Fibroblast of upper back skin (primary cell): ENCODE results near the gene RNU6-9.
"Not testable (repeated sequence)": the region's sequence is repeated elsewhere in the genome, so short reads cannot be mapped to it uniquely, and the experiment has no call there.

Source experiments
- DNase-seq: peaks from one replicate; pipeline ENCODE4 v3.0.0-alpha.2; 2013

RNU6-9 gene

DNA sequence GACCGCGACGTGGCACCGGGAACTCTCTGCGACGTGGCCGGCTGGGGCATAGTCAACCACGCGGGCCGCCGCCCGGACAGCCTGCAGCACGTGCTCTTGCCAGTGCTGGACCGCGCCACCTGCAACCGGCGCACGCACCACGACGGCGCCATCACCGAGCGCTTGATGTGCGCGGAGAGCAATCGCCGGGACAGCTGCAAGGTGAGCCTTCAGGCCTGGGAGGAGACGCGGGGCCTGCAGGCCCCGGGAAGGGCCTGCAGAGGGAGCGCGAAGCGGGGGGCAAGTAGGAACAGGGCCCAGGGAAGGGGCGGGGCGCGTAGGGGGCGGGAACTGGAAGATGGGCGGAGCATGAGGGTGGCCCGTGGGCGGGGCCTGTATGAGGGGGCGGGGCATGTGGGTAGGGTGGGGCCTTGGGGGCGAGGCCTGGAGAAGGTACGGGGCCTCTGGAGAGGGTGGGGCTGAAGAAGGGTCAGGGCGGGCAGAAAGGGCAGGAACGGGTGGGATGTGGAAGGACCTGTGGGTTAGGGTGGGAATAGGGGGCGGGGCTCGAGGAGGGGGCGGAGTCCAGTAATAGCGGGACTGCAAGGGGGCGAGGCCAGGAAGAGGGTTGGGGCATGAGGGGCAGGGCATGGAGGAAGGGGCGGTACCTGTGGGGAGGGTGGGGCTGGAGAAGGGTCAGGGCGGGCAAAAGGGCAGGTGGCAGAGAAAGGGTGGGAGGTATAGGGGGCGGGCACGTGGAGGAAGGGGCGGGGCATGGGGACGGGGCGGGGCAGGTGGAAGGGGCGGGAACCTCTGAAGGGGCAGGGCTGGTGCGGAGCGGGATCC is 31.3 kb upstream of the RNU6-9 start:
- peak; percentile 13 for DNase-seq

DNA sequence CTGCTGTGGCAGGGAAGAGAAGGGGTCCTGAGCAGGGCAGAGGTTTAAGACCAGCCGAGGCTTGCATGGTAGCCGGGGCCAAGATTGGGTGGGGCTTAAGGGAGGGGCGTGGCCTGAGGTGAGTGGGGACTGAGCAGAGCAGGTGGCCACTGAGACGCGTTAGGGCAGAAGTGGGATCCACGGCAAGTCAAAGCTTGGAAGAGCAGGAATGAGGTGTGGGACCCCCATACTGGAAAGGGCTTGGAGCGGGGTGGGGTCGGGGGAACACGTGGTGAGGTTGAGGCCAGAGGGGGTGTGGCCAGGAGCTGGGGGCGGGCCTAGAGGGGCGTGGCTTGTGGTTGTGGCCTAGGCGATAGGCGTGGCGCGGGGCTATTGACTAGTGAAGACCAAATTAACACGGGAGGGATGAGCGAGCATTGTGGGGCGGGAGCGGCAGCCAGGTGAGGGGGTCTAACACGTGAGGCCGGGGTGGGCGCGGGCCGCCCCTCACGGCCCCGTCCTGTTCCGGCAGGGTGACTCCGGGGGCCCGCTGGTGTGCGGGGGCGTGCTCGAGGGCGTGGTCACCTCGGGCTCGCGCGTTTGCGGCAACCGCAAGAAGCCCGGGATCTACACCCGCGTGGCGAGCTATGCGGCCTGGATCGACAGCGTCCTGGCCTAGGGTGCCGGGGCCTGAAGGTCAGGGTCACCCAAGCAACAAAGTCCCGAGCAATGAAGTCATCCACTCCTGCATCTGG is 30.5 kb upstream of the RNU6-9 start:
- DNase-seq = peak; percentile 41

DNA sequence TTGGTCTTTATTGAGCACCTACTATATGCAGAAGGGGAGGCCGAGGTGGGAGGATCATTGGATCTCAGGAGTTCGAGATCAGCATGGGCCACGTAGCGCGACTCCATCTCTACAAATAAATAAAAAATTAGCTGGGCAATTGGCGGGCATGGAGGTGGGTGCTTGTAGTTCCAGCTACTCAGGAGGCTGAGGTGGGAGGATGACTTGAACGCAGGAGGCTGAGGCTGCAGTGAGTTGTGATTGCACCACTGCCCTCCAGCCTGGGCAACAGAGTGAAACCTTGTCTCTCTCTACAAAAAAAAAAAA is 30.0 kb upstream of the RNU6-9 start:
- no peak for DNase-seq

DNA sequence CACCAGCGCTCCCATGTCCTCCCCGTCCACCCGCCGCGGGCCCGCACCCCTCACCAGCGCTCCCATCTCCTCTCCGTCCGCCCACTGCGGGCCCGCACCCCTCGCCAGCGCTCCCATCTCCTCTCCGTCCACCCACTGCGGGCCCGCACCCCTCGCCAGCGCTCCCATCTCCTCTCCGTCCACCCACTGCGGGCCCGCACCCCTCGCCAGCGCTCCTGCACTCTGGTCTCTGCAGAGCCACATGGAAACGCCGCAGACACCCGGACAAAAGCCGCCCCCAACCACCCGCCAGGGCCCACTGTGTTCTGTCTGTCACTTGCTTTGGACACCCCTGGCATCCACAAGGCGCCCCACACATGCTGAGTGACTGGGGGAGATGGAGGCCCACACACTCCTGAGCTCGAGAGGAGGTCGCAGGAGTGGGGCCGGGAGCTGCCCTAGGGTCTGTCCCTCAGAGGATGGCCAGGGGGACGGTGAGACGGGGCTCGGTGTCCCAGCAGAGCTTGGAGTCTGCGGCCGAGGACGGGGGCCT is 26.4 kb upstream of the RNU6-9 start:
- no peak for DNase-seq

DNA sequence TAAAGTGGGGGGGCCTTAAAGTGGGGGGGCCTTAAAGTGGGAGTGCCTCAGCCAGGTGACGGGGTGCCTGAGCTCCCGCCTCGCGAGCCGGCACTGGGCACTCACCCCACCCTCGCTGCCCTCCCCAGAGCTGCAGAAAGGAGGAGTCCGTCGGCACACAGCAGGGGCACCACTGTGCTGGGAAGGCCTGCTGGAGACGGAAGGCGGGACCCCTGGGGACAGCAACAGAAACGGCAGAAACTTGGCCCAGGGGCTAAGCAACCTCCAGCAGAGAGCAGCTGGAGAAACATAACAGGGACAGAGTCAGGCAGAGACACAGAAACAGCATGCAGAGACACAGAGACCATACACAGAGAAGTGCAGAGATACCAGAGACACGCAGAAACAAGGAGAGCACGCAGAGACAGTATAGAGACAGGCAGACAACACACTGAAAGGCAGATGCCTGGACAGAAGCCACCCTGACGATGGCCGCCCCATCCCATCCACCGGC is 25.9 kb upstream of the RNU6-9 start:
- no peak for DNase-seq

DNA sequence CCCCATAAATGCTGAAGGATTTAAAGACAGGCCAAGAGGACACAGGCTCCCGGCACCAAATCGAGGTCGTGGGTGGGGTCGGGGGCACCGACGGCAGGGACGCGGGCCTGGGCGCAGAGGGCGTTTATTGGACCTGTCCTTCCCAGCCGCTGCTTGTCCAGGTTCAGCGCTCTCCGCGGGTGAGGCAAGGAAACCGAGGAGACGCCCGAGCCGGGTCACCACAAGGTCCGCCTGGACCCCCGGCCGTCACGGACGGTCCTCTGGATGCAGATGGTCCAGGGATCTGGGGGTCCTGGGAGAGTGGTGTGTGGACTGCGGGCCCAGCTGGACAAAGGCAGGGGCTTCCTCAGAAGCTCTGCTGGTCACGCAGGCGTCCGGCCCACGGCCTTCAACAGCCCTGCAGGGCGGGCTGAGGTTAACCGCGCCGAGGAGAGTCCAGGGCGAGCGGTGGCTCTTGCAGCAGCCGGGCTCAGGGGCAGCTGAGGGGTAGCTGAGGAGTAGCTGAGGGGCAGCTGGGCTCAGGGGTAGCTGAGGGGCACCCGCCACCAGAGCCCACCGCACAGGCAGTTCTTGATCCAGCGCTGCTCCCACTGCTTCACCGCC is 25.3 kb upstream of the RNU6-9 start:
- no peak for DNase-seq

DNA sequence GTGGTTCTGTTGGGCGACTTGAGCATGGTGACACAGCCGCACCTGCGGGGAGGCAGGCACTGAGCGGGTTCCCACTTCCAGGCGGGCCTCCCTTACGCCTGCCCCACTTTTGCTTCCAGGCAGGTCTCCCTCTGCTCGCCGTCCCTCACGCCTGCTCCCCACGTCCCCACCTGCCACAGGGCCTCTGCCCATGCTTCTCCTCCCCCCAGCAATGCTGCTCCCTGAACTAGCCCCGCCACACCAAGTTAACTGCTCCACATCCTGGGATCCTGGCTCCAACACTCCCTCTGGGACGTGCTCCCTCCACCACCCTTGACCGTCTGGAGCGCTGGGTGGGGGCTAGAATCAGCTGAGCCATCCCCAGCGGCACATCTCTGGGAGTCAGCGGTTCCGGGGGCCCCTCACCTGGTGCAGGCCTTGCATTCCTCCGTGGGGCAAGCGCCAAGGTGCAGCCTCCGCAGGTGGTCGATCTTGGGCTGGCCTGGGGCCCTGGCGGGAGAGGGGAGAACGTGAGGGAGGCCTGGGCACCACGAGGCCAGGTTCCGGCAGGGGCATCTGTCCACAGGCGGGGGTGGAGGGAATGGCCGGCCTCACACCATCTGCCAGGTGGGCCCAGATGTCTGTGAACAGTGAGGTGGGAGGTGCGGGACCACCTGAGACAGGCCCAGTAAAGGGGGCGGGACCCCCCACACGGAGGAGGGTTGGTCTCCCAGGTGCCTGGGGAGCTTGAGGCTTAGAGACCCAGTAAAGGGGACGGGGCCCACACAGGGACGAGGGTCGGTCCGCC is 24.6 kb upstream of the RNU6-9 start:
- DNase-seq = no peak

DNA sequence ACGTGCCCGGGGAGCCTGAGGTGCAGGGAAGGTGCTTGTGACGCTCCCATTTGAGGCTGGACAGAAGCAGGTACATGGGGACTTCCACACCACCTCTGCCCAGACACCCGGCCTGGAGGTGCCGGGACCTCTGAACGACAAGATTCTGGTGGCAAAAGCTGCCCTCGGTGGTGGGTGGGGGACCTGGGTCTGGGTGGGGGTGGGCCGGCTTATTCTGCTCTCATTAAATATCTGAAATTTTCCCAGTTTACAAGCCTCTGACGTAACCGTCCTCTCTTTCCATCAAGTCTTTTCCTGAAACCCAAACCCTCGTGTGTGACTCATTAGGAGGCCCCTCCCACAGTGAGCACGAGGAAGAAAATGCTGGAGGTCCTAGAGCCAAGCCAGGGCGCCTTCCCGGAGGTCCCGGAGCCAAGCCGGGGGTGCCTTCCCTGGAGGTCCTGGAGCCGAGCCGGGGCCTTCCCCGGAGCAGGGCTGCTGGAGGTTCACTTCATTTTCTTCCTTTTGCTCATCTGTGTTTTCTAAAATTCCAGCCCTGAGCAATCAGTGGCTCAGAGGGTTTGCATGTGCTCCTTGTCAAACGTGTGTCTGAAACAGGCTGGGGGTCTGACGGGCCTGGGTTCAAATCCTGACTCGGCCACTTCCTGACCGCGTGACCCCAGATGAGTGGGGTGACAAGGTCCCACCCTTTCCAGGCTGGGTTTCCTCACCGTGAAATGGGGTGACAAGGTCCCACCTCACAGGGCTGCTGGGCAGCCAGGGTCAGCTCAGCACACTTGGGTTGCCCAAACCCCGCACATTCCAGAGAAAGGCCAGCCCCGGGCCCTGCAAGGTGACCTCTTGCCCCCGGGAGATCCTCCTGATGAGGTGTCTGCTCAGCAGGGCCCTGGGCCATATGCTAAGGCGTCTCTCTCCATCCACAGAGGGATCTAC is 23.8 kb upstream of the RNU6-9 start:
- DNase-seq = peak; percentile 96

DNA sequence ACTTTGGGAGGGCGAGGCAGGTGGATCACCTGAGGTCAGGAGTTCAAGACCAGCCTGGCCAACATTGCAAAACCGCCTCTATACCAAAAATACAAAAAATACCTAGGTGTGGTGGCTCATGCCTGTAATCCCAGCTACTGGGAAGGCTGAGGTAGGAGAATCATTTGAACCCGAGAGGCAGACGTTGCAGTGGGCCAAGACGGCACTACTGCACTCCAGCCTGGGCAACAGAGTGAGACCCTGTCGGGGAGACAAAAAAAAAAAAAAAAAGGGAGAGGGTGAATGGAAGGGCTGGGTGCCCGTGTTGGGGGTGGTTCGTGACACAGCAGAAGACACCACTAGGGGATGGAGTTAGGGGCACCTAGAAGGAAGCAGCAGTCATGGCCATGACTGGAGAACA is 23.0 kb upstream of the RNU6-9 start:
- no peak for DNase-seq

DNA sequence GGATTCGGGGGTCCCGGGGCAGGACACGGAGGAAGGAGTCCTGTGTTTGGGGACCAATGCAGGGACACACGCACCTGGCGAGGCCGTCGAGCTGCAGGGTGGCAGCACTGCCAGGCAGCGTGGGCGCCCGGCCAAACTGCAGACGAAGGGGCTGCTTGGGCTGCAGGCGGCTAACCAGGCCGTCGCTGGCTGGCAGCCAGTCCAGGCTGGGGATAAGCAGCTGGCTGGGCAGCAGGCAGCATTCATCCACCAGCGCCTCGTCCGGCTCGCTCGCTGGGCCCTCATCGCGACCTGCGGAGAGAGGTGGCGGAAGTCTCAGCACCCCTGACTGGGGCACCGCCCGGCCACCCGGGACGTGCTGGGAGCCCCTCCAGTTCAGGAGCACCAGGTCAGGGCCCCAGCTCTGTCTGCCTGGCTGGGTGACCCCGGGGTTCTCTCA is 22.3 kb upstream of the RNU6-9 start:
- no peak for DNase-seq

DNA sequence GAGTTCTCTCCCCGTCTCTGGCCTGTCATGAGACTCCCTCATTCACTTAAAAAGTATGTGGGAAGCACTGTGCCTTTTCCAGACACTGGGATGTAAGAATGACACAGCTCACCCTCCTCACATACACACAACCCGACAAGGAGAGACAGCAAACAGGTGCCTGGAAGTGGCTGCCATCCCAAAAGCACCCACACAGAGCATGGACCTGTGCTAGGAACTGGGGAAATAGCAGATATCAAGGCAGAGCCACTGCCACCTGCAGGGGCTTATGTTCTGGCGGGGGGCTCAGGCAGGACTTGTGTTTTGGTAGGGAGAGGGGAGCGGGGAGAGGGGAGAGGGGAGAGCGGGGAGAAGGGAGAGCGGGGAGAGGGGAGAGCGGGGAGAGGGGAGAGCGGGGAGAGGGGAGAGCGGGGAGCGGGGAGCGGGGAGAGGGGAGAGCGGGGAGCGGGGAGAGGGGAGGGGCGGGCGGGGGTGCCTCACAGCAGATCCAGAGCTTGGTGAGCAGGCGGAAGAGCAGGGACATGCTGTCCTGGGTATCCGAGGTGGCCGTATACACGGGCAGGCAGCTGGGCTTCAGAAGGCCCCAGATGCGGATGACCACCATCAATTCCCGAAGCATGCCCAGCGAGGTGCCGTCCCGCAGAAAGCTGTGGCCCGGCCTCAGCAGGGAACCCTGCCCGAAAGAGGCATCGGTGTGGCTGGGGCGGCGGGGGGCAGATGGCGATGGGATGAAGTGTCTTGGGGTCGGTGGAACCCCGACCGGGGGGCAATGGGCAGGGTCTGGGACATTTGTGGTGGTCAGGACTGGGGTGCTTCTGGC is 21.6 kb upstream of the RNU6-9 start:
- DNase-seq = no peak

DNA sequence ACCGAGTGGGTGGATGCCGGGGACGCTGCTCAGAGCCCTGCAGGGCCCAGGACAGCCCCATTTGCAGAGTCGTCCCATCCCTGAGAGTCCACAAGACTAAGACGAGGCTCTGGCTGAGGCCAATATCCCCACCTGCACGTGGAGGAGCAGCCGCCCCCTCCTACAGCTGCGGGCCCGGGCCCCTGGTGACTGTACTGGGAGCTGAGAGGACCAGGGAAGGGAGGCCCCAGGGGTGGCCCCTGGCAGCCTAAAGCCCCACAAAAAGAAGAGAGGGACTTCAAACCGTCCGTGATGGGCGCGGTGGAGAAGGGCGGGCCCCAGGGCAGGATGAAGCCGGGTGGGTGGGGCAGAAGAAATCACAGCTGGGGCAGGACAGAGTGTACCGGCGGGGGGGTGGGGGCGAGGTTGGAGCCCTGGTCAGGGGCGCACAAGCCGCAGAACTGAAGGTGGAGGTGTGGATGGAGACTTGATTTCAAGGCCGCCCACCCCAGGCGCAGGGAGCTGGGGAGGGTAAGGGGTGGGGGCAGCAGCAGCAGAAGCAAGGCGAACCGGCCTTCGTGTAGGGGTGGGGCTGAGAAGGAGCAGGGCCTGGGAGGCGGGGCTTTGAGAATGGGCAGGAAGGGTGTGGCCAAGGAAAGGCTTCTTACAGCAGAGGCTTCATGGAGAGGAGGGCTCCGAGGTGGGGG is 20.9 kb upstream of the RNU6-9 start:
- DNase-seq = peak; percentile 75

DNA sequence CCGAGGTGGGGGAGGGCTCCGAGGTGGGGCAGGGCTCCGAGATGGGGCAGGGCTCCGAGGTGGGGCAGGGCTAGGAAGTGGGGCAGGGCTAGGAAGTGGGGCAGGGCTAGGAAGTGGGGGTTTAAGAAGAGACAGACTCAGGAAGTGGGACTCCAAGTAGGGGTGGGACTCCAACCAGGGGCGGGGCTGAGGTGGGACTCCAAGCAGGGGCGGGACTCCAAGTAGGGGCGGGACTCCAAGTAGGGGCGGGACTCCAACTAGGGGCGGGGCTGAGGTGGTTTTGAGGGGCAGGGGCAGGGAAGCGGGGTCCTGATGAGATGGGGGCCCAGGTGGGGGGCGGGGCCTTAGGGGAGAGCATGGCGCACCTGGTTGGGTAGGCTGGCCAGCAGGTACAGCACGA is 20.2 kb upstream of the RNU6-9 start:
- DNase-seq = peak; percentile 62

DNA sequence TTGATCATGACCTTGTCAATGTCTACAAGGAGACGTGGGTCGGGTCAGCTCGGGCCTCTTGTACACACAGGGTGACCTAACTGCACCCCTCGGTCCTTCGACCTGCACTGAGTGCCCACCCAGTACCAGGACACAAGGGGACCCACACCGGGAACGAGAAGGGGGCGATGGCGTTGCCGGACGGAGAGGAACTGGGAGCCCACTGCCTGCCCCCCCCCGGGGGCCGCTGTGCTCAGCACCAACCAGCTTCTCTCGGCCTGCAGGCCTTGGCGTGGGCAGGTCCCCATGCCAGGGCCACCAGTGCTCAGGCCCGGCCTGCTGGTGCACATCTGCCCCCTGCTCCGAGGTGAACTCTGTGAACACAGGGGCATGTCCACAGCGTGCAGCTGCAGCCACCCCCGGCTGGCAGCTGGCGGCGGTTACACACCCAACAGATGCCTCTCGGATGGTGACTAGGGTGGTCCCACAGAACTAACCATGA is 19.7 kb upstream of the RNU6-9 start:
- no peak for DNase-seq

DNA sequence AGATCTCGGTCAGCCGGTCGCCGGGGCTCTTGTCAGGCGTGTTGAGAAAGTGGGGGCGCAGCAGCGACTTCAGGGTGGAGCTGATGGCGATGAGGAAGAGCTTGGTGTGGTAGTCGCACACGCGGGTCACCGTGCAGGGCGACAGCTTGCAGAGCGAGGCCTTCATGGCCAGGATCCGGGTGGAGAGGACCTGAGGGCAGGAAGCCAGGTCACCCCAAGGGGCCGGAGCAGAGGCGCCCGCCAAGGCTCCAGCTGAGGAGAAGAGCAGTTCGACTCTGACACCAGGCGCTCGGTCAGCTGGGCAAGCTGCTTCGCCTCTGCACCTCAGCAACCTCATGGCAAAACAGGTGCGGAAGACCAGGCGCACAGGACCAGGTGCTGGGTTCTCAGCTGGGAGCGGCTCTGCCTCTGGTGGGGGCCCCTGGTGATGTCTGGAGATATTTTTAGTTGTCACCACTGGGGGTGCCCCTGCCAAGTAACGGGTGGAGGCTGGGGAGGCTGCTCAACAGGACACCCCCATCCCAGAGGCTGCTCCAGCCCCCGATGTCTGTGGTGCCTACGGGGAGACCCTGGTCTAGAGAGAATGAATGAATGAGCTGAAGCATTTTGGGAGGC is 17.9 kb upstream of the RNU6-9 start:
- no peak for DNase-seq

DNA sequence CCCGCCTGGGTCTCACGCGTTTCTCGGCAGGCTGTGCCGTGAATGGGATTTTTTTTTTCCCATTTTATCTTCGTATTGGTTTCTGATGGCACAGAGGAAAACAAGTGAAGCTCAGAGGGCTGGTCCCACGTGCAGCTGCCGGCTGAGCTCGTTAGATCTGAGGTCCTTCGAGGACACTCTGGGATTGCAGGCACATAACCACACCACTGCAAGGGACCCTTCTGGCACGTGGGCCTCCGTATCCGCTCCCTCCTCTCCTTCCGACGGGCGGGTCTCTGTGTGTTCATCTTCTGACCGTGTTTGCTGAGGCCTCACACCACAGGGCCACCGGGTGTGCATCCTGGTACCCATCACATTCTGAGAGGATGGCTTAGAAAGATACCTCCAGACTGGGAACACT is 17.2 kb upstream of the RNU6-9 start:
- DNase-seq = no peak

DNA sequence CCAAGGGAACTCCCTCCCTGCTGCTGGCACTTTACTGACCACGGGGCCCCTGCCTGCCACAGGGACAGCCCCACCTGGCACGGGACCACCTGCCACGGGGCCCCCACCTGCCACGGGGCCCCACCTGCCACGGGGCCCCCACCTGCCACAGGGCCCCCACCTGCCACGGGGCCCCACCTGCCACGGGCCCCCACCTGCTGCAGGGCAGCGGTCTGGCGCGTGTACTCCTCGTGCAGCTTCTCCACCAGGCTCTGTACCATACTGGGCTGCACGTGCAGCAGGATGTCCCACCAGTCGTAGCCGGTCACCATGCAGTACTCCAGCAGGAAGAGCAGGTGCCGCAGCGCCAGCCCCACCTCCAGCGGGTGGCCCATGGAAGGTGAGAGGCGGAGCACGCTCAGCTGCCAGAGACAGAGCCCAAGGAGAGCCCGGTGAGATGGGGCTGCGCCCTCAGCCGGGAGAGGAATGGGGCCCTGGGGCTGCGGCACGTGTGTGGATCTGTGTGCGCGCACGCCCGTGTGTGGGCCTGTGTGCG is 16.4 kb upstream of the RNU6-9 start:
- no peak for DNase-seq

DNA sequence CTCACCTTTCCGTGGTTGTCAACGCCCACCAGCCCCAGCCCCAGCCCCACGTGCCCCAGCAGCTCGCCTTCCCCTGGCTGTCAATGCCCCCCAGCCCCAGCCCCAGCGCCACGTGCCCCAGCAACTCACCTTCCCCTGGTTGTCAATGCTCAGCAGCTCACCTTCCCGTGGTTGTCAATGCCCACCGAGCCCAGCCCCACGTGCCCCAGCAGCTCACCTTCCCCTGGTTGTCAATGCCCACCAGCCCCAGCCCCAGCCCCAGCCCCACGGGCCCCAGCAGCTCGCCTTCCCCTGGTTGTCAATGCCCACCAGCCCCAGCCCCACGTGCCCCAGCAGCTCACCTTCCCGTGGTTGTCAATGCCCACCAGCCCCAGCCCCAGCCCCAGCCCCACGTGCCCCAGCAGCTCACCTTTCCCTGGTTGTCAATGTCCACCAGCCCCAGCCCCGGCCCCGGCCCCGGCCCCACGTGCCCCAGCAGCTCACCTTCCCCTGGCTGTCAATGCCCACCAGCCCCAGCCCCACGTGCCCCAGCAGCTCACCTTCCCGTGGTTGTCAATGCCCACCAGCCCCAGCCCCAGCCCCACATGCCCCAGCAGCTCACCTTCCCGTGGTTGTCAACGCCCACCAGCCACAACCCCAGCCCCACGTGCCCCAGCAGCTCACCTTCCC is 15.2 kb upstream of the RNU6-9 start:
- DNase-seq = not testable (repeated sequence)
